ENCODE measurements around the gene NRXN3. TPM values are rescaled to one million over a fixed set of nuclear protein-coding genes. Genes with fewer than 3 reads are reported as not detected.

NRXN3 gene
- polyA plus RNA-seq, 1 experiment: 1.1 TPM

DNA sequence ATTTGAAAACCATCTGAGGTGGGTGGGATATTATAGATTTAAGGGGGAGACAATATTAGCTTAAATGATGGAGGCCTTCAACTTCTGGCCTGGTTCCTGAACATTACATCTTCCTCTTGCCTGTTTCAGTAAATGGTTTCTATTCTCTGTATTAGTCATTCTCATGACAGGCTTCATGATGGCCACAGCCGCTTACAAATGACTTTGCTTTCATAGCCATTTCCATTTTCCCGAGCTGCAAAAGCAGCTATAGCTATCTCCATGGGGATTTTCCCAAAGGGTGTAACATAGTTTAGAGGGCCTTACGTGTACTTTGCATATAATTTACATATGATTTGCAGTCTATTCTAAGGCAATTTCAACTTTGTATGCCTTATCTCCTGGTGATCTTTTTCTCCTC is 121.8 kb downstream of the NRXN3 start:
- Histone ChIP-seq H3K9me3 (ENCODE audit: control insufficient read depth, insufficient read depth, low read length) (peaks cover 16% of the 10 kb centered on the region), H3K27me3 (ENCODE audit: control insufficient read depth, insufficient read depth, low read length) (no peaks in the 10 kb centered on the region), H3K27ac (ENCODE audit: low read depth, low read length) (no peak overlapping the region), H3K4me3 (ENCODE audit: low read depth, low read length) (no peak overlapping the region)
- TF ChIP-seq, protein P1, sequence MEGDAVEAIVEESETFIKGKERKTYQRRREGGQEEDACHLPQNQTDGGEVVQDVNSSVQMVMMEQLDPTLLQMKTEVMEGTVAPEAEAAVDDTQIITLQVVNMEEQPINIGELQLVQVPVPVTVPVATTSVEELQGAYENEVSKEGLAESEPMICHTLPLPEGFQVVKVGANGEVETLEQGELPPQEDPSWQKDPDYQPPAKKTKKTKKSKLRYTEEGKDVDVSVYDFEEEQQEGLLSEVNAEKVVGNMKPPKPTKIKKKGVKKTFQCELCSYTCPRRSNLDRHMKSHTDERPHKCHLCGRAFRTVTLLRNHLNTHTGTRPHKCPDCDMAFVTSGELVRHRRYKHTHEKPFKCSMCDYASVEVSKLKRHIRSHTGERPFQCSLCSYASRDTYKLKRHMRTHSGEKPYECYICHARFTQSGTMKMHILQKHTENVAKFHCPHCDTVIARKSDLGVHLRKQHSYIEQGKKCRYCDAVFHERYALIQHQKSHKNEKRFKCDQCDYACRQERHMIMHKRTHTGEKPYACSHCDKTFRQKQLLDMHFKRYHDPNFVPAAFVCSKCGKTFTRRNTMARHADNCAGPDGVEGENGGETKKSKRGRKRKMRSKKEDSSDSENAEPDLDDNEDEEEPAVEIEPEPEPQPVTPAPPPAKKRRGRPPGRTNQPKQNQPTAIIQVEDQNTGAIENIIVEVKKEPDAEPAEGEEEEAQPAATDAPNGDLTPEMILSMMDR (IDR thresholded peaks at IDR 0.05; ENCODE audit: low read depth, low read length): no peak
- no peak for DNase-seq (ENCODE audit: low read depth, low spot score)
- POLR2A ChIA-PET: no interaction called here
- CTCF ChIA-PET: no interaction called here

- Histone ChIP-seq H3K27me3 (ENCODE audit: control insufficient read depth, insufficient read depth, low read length) (no peaks in the 10 kb centered on the region), H3K4me3 (ENCODE audit: low read depth, low read length) (no peak overlapping the region), H3K9me3 (ENCODE audit: control insufficient read depth, insufficient read depth, low read length) (peaks cover 25% of the 10 kb centered on the region), H3K27ac (ENCODE audit: low read depth, low read length) (no peak overlapping the region)
- ChIA-PET POLR2A (no interaction called here), CTCF (no interaction called here)
- TF ChIP-seq, protein P1 (IDR thresholded peaks at IDR 0.05; ENCODE audit: low read depth, low read length): no peak
- no peak for DNase-seq (ENCODE audit: low read depth, low spot score)
These were observed 127.7 kb downstream of the NRXN3 start for GRCh38 chr14:78297858-78298257.

- CTCF ChIA-PET: no interaction called here
- no peak overlapping the region for H3K4me3 ChIP-seq (ENCODE audit: low read depth, low read length)
- no peak overlapping the region for H3K27ac ChIP-seq (ENCODE audit: low read depth, low read length)
- POLR2A ChIA-PET: no interaction called here
- DNase-seq (ENCODE audit: low read depth, low spot score): no peak
- no peaks in the 10 kb centered on the region for H3K27me3 ChIP-seq (ENCODE audit: control insufficient read depth, insufficient read depth, low read length)
- TF ChIP-seq, protein P1 (IDR thresholded peaks at IDR 0.05; ENCODE audit: low read depth, low read length): no peak
- peaks cover 25% of the 10 kb centered on the region for H3K9me3 ChIP-seq (ENCODE audit: control insufficient read depth, insufficient read depth, low read length)
These were observed 128.1 kb downstream of the NRXN3 start for GRCh38 chr14:78298298-78298697.

- no peak for DNase-seq (ENCODE audit: low read depth, low spot score)
- Histone ChIP-seq H3K27me3 (ENCODE audit: control insufficient read depth, insufficient read depth, low read length) (no peaks in the 10 kb centered on the region), H3K9me3 (ENCODE audit: control insufficient read depth, insufficient read depth, low read length) (peaks cover 21% of the 10 kb centered on the region), H3K4me3 (ENCODE audit: low read depth, low read length) (no peak overlapping the region), H3K27ac (ENCODE audit: low read depth, low read length) (no peak overlapping the region)
- ChIA-PET CTCF (no interaction called here), POLR2A (no interaction called here)
- TF ChIP-seq, protein P1 (IDR thresholded peaks at IDR 0.05; ENCODE audit: low read depth, low read length): no peak
These were observed 132.7 kb downstream of the NRXN3 start for GRCh38 chr14:78302841-78303240.

DNA sequence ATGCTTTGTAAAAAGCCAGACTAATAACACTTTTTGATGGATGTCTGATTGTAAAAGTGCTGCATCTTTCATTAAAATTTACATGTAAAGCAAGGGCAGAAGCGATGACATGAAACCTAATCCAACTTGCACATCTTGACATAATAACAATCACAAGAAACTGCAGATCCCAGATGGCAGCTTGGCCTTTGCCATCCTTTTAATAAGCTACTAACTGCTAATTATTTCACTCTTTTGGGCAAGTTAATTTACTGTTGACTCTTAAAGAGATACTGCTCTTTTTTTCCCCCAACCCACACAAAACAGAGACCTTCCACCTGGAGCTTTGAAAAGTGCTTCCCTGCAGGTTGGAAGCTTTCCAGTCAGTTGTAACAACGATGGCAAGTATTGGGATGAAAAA is 137.5 kb downstream of the NRXN3 start:
- no peak overlapping the region for H3K27ac ChIP-seq (ENCODE audit: low read depth, low read length)
- TF ChIP-seq, protein P1 (IDR thresholded peaks at IDR 0.05; ENCODE audit: low read depth, low read length): no peak
- POLR2A ChIA-PET: no interaction called here
- H3K9me3 ChIP-seq (ENCODE audit: control insufficient read depth, insufficient read depth, low read length): peaks cover 8% of the 10 kb centered on the region; the same call in 1 of the 2 replicates
- H3K4me3 ChIP-seq (ENCODE audit: low read depth, low read length): no peak overlapping the region
- no peak for DNase-seq (ENCODE audit: low read depth, low spot score)
- no peaks in the 10 kb centered on the region for H3K27me3 ChIP-seq (ENCODE audit: control insufficient read depth, insufficient read depth, low read length)
- CTCF ChIA-PET: no interaction called here

Measured in AG04450 (cell line).